IMR-90 (cell line): Measurements from ENCODE around the gene WDR37. TPM values are rescaled to one million over a fixed set of nuclear protein-coding genes. Genes with fewer than 3 reads are reported as not detected.

ENCODE experiments used
- ATAC-seq: fragments of 200-7000 bp; cut with Tn5 transposase; 2 replicates; pipeline ENCODE4 v1.9.1; 2020; ENCODE audit warnings: low read depth, mild to moderate bottlenecking, moderate library complexity
- BruUV-seq: library from RNA; stranded (reverse); fragments of 400-500 nt; replicated peaks from 2 replicates; lab custom pipeline; 2021; lab: Mats Ljungman, UMichigan
- CTCF ChIA-PET: fragments of 300-600 bp; formaldehyde crosslinking; extraction: SDS; loops from one replicate; lab custom pipeline; 2021; ENCODE audit warnings: antibody characterized with exemption; lab: Yijun Ruan, JAX
- POLR2A ChIA-PET: fragments of 300-600 bp; sonication (Branson Sonifier 250); formaldehyde crosslinking; loops from one replicate; lab custom pipeline; 2022; ENCODE audit warnings: antibody characterized with exemption; ENCODE audit not compliant: unreplicated experiment; lab: Charles Lee
- DNase-seq: peaks from one replicate; pipeline ENCODE4 v3.0.0; 2013
- H2AFZ ChIP-seq: replicated peaks from 2 replicates; pipeline ENCODE3; 2013; ENCODE audit warnings: low read length, mild to moderate bottlenecking; ENCODE audit not compliant: poor library complexity
- H2AK5ac ChIP-seq: 2 replicates; pipeline ENCODE4 v1.6.1; 2013; ENCODE audit warnings: low read depth, low read length, inconsistent platforms
- H2AK9ac ChIP-seq: replicated peaks from 2 replicates; pipeline ENCODE3; 2013; ENCODE audit warnings: mild to moderate bottlenecking, low read depth, low read length, moderate library complexity; ENCODE audit not compliant: poor library complexity
- H2BK120ac ChIP-seq: 2 replicates; pipeline ENCODE4 v1.6.1; 2013; ENCODE audit warnings: low read depth, low read length, inconsistent platforms
- H2BK15ac ChIP-seq: 3 replicates; pipeline ENCODE4 v1.6.1; 2013; ENCODE audit warnings: low read depth, low read length, inconsistent platforms
- H2BK20ac ChIP-seq: 2 replicates; pipeline ENCODE4 v1.6.1; 2013; ENCODE audit warnings: low read depth, mild to moderate bottlenecking, inconsistent platforms, low read length, moderate library complexity
- H2BK5ac ChIP-seq: 2 replicates; pipeline ENCODE4 v1.6.1; 2013; ENCODE audit warnings: mild to moderate bottlenecking, low read depth, low read length, inconsistent platforms; ENCODE audit not compliant: poor library complexity, severe bottlenecking
- H3K14ac ChIP-seq: replicated peaks from 2 replicates; pipeline ENCODE4 v1.6.1; 2013; ENCODE audit warnings: low read depth, low read length, inconsistent platforms
- H3K18ac ChIP-seq: 2 replicates; pipeline ENCODE4 v1.6.1; 2013; ENCODE audit warnings: low read depth, low read length, control low read depth
- H3K23ac ChIP-seq: 2 replicates; pipeline ENCODE4 v1.6.1; 2013; ENCODE audit warnings: low read depth, low read length, inconsistent platforms
- H3K27ac ChIP-seq: 2 replicates; pipeline ENCODE4 v1.5.1; 2013; ENCODE audit warnings: mild to moderate bottlenecking, control low read depth, low read length; ENCODE audit not compliant: insufficient read depth
- H3K27me3 ChIP-seq: 2 replicates; pipeline ENCODE4 v1.6.1; 2013; ENCODE audit warnings: low read length; ENCODE audit not compliant: control insufficient read depth, insufficient read depth
- H3K36me3 ChIP-seq: 2 replicates; pipeline ENCODE4 v1.6.1; 2013; ENCODE audit warnings: low read length, mixed read lengths; ENCODE audit not compliant: control insufficient read depth, insufficient read depth
- H3K4ac ChIP-seq: 2 replicates; pipeline ENCODE4 v1.6.1; 2013; ENCODE audit warnings: low read depth, low read length, inconsistent platforms
- H3K4me1 ChIP-seq: 2 replicates; pipeline ENCODE4 v1.6.1; 2013; ENCODE audit warnings: low read length, mixed read lengths; ENCODE audit not compliant: control insufficient read depth, insufficient read depth
- H3K4me2 ChIP-seq: 2 replicates; pipeline ENCODE4 v1.6.1; 2013; ENCODE audit warnings: low read depth, mild to moderate bottlenecking, control low read depth, low read length, moderate library complexity
- H3K4me3 ChIP-seq: 2 replicates; pipeline ENCODE4 v1.5.1; 2013; ENCODE audit warnings: low read depth, mild to moderate bottlenecking, control low read depth, low read length, moderate library complexity; ENCODE audit not compliant: insufficient read depth
- H3K56ac ChIP-seq: 2 replicates; pipeline ENCODE4 v1.6.1; 2013; ENCODE audit warnings: low read length, inconsistent platforms; ENCODE audit not compliant: insufficient read depth; ENCODE audit errors: extremely low read depth
- H3K79me1 ChIP-seq, 2 experiments: 2 replicates each; pipeline ENCODE4 v1.6.1; 2013; ENCODE audit warnings: low read length in 2 of 2, inconsistent platforms in 1 of 2, low read depth in 1 of 2
- H3K9ac ChIP-seq: 2 replicates; pipeline ENCODE4 v1.6.1; 2013; ENCODE audit warnings: low read depth, low read length, control low read depth
- H3K9me1 ChIP-seq: 2 replicates; pipeline ENCODE4 v1.6.1; 2013; ENCODE audit warnings: low read length, inconsistent platforms; ENCODE audit not compliant: insufficient read depth
- H3K9me3 ChIP-seq: 2 replicates; pipeline ENCODE4 v1.6.1; 2013; ENCODE audit warnings: low read length; ENCODE audit not compliant: control insufficient read depth, insufficient read depth
- H4K20me1 ChIP-seq: 2 replicates; pipeline ENCODE4 v1.6.1; 2013; ENCODE audit warnings: low read length, inconsistent platforms; ENCODE audit not compliant: insufficient read depth
- H4K5ac ChIP-seq: 2 replicates; pipeline ENCODE4 v1.6.1; 2013; ENCODE audit warnings: mild to moderate bottlenecking, low read depth, low read length, control low read depth
- H4K8ac ChIP-seq, 2 experiments: 2 replicates each; pipeline ENCODE4 v1.6.1; 2013; ENCODE audit warnings: low read depth in 2 of 2, low read length in 2 of 2, control low read depth in 1 of 2, inconsistent platforms in 1 of 2
- H4K91ac ChIP-seq: 2 replicates; pipeline ENCODE4 v1.6.1; 2013; ENCODE audit warnings: low read depth, low read length, inconsistent platforms; ENCODE audit not compliant: insufficient read depth
- CEBPB ChIP-seq: IDR thresholded peaks from 2 replicates; pipeline ENCODE4 v1.6.1; 2012; ENCODE audit warnings: low read depth, low read length, improper control_type of control experiment
- RFX5 ChIP-seq: IDR thresholded peaks from 2 replicates; pipeline ENCODE4 v1.8.0; 2012; ENCODE audit warnings: low read depth, mild to moderate bottlenecking, low read length, moderate library complexity
- WGBS, 2 experiments: methylation state at CpG; one replicate each; pipeline versions ENCODE4 v1.1.5 to v1.1.7; 2013; ENCODE audit warnings: missing lambda C conversion rate in 2 of 2; ENCODE audit not compliant: insufficient read length in 1 of 2; ENCODE audit errors: extremely low coverage in 2 of 2; 5-methylcytosine and 5-hydroxymethylcytosine counted together
- dilution Hi-C: fragments of 300-500 bp; cut with HindIII; formaldehyde crosslinking; loops from one replicate; pipeline ENCODE4 v1.14.3; 2018; ENCODE audit warnings: low sequenced_read_pairs; ENCODE audit not compliant: unreplicated experiment
- in situ Hi-C: fragments of 300-500 bp; cut with MboI; formaldehyde crosslinking; loops from 3 replicates; pipeline ENCODE4 v1.14.3; 2019; ENCODE audit warnings: low sequenced_read_pairs, inconsistent platforms, mixed read lengths
- intact Hi-C: fragments of 100-400 bp; cut with micrococcal nuclease; formaldehyde crosslinking; loops from 2 replicates; pipeline ENCODE4 v1.10.0; 2022
- polyA plus RNA-seq, 3 experiments: library from polyadenylated mRNA; depleted of rRNA; stranded (reverse); fragments of >200 nt; gene quantifications; 2 replicates each; pipeline ENCODE4 v1.2.3, GENCODE V29; 2012; ENCODE audit warnings: low replicate concordance in 1 of 3
- total RNA-seq: library from RNA; depleted of rRNA; stranded (reverse); fragments of >200 nt; gene quantifications from 2 replicates; pipeline ENCODE4 v1.2.3, GENCODE V29; 2012

Gene WDR37
- total and polyA plus RNA-seq, 2 of the 4 experiments (the other 2 are of a cell fraction) = 12.7 to 14.5 TPM

DNA sequence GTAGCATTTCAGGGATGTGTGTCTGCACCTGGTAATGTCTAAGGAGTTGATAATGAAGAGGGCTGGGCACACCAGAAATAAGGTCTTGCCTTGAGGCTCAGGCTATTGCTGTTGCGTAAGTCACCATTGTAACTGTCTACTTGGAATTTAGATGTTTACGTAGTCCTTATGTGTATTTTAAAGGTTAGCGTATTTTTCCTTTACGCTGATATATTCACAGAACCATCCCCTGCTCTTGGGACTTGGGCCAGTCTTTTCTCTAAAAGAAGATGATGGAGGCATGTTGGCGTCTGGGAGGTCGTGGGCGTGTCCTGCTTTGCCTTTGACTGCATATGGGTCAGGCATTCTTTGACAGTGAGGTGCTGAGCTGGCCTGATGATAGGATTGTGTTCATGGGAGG is 14.7 kb downstream of the WDR37 start:
- intact Hi-C loops (no loop called here), dilution Hi-C loops (no loop called here), in situ Hi-C loops (no loop called here)
- CTCF ChIA-PET = no interaction called here
- DNase-seq = peak; percentile 69
- no peak overlapping the region for H3K14ac ChIP-seq
- H4K8ac ChIP-seq = no peak overlapping the region
- no peak overlapping the region for H2AK9ac ChIP-seq
- H3K56ac ChIP-seq = no peak overlapping the region
- no peak overlapping the region for H3K4me2 ChIP-seq
- peaks cover 19 to 63% of the 10 kb centered on the region in 2 experiments for H3K79me1 ChIP-seq
- POLR2A ChIA-PET = no interaction called here
- TF ChIP-seq RFX5 = no peak
- peak; percentile 95 for TF ChIP-seq CEBPB
- no peaks in the 10 kb centered on the region for H3K4me1 ChIP-seq
- H3K9me1 ChIP-seq = peaks cover 9% of the 10 kb centered on the region; the same call in 1 of the 2 replicates
- no peak overlapping the region for H4K91ac ChIP-seq
- H3K18ac ChIP-seq = no peak overlapping the region
- H3K23ac ChIP-seq = no peak overlapping the region
- H3K27me3 ChIP-seq = no peaks in the 10 kb centered on the region
- no peak overlapping the region for H2AK5ac ChIP-seq
- ATAC-seq = peak; percentile 66
- WGBS, 2 experiments = 50% methylated on average over 3 of the region's 7 CpGs; no CpG with 5 or more reads in 1 of the 2 experiments
- peaks cover 20% of the 10 kb centered on the region for H3K36me3 ChIP-seq
- no peak overlapping the region for H3K4ac ChIP-seq
- H2BK5ac ChIP-seq = no peak overlapping the region
- H3K9me3 ChIP-seq = no peaks in the 10 kb centered on the region
- no peak overlapping the region for H4K5ac ChIP-seq
- no peak overlapping the region for H3K4me3 ChIP-seq
- H3K27ac ChIP-seq = no peak overlapping the region
- no TSS peak for BruUV-seq
- no peak overlapping the region for H2BK20ac ChIP-seq
- no peak overlapping the region for H3K9ac ChIP-seq
- no peak overlapping the region for H2AFZ ChIP-seq
- no peak overlapping the region for H2BK120ac ChIP-seq
- H4K20me1 ChIP-seq = peaks cover 10% of the 10 kb centered on the region
- H2BK15ac ChIP-seq = no peak overlapping the region
